Gastroesophageal sphincter (tissue), 3 donors: ENCODE results near the gene DGKQ.

Experiments
- EP300 ChIP-seq: sonication (generic); formaldehyde crosslinking; IDR thresholded peaks from one replicate; pipeline ENCODE4 v1.6.1; 2017; ENCODE audit warnings: antibody characterized with exemption, mild to moderate bottlenecking
- POLR2A ChIP-seq, 2 donors: fragments of 450-650 bp; IDR thresholded peaks; one replicate each; pipeline ENCODE4 v1.6.1; 2017; ENCODE audit warnings: antibody characterized with exemption in 2 of 2, mild to moderate bottlenecking in 2 of 2, moderate library complexity in 1 of 2
- TF ChIP-seq, protein P1 (sequence below), 4 experiments: fragments of 200-600 bp in 2 of 4; fragments of 450-650 bp in 2 of 4; sonication (generic) in 1 of 4; IDR thresholded peaks; one replicate each; pipeline ENCODE4 v1.5.1; 2017 to 2019; ENCODE audit warnings: antibody characterized with exemption in 4 of 4, mild to moderate bottlenecking in 2 of 4, moderate library complexity in 2 of 4

- TF ChIP-seq, protein P1, sequence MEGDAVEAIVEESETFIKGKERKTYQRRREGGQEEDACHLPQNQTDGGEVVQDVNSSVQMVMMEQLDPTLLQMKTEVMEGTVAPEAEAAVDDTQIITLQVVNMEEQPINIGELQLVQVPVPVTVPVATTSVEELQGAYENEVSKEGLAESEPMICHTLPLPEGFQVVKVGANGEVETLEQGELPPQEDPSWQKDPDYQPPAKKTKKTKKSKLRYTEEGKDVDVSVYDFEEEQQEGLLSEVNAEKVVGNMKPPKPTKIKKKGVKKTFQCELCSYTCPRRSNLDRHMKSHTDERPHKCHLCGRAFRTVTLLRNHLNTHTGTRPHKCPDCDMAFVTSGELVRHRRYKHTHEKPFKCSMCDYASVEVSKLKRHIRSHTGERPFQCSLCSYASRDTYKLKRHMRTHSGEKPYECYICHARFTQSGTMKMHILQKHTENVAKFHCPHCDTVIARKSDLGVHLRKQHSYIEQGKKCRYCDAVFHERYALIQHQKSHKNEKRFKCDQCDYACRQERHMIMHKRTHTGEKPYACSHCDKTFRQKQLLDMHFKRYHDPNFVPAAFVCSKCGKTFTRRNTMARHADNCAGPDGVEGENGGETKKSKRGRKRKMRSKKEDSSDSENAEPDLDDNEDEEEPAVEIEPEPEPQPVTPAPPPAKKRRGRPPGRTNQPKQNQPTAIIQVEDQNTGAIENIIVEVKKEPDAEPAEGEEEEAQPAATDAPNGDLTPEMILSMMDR (IDR thresholded peaks at IDR 0.05): no peak
- no peak for TF ChIP-seq POLR2A (IDR thresholded peaks at IDR 0.05)
- TF ChIP-seq EP300: no peak
Observed at GRCh38 chr4:913280-913618, 60.1 kb downstream of the DGKQ start.
